RWPE1 (cell line): ENCODE results near the gene FAM174B.

ENCODE experiments used
- CTCF ChIA-PET: fragments of 350-600 bp; sonication (Branson Sonifier 250); formaldehyde crosslinking; extraction: SDS; loops from one replicate; lab custom pipeline; 2021; lab: Yijun Ruan, JAX
- POLR2A ChIA-PET: fragments of 400-600 bp; formaldehyde crosslinking; extraction: SDS; loops from one replicate; lab custom pipeline; 2020; ENCODE audit warnings: antibody characterized with exemption; ENCODE audit not compliant: low non-redundant PET; lab: Yijun Ruan, JAX
- DNase-seq: peaks from one replicate; pipeline ENCODE4 v3.0.0; 2012; ENCODE audit warnings: low spot score
- H3K27ac ChIP-seq: fragments of 450-650 bp; 2 replicates; pipeline ENCODE4 v1.5.1; 2017
- TF ChIP-seq, protein P1 (sequence below): fragments of 450-650 bp; conservative IDR thresholded peaks from 2 replicates; pipeline ENCODE4 v1.5.1; 2017; ENCODE audit warnings: low read depth, mild to moderate bottlenecking

FAM174B gene

DNA sequence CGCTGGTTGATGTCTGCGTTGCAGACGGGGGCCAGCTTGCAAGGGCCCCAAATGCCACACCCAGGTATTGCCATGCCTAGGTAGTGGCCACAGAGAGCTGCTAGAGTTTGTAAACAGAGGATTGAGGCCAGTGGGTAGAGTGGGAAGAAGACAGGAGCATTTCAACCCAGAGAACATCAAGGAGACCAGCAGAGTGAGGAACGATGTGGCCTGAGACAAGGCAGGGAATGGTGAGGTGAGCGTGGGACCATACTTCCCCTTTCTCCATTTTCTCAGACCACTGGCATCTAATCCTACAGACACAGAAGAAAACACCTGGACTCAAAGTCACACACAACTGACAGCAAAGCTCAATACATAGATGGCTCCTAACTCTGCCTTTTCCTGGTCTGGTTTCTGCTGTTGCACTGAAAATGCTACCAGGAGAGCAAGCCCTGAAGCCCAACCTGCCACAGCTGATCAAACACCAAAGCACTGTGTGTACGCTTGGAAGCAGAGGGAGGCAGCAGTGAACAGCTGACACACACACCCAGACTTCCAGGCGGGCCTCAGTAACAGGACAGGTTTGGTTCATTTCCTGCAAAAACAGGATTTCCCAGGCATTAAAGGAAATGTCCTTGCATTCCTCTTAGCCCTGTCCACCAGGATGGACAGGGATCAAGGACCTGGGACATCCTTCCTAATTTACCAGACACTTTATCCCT is 1.6 kb downstream of the FAM174B start:
- TF ChIP-seq, protein P1, sequence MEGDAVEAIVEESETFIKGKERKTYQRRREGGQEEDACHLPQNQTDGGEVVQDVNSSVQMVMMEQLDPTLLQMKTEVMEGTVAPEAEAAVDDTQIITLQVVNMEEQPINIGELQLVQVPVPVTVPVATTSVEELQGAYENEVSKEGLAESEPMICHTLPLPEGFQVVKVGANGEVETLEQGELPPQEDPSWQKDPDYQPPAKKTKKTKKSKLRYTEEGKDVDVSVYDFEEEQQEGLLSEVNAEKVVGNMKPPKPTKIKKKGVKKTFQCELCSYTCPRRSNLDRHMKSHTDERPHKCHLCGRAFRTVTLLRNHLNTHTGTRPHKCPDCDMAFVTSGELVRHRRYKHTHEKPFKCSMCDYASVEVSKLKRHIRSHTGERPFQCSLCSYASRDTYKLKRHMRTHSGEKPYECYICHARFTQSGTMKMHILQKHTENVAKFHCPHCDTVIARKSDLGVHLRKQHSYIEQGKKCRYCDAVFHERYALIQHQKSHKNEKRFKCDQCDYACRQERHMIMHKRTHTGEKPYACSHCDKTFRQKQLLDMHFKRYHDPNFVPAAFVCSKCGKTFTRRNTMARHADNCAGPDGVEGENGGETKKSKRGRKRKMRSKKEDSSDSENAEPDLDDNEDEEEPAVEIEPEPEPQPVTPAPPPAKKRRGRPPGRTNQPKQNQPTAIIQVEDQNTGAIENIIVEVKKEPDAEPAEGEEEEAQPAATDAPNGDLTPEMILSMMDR: no peak
- no peak overlapping the region for H3K27ac ChIP-seq
- CTCF ChIA-PET: interaction anchor here (0.6 kb wide), 2 partner anchors 11 to 563 kb away, joined by 4 read pairs; no protein-coding TSS in a partner anchor
- POLR2A ChIA-PET: no interaction called here
- DNase-seq: no peak

DNA sequence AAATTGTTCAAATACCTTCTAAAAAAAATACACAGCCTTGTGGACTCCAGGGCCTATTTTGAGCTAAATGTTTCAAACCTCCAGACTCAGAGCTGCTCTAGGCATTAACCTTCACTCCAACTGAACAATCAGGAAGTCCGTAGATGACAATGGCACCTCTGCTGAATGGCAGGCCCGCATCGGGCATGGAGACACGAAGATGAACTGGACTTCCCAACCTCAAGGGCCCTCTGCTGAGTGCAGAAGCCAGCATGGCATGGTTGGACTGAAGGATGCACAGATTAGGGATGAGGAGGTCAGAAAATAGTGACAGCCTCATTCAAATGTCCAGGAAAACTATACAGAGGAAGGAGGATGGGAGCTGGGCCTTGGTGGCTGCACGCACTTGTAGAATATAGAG is 2.2 kb downstream of the FAM174B start:
- DNase-seq: no peak
- POLR2A ChIA-PET: no interaction called here
- CTCF ChIA-PET: interaction anchor here (0.6 kb wide), 2 partner anchors 10 to 564 kb away, joined by 4 read pairs; no protein-coding TSS in a partner anchor
- H3K27ac ChIP-seq: no peak overlapping the region
- TF ChIP-seq, protein P1: no peak

DNA sequence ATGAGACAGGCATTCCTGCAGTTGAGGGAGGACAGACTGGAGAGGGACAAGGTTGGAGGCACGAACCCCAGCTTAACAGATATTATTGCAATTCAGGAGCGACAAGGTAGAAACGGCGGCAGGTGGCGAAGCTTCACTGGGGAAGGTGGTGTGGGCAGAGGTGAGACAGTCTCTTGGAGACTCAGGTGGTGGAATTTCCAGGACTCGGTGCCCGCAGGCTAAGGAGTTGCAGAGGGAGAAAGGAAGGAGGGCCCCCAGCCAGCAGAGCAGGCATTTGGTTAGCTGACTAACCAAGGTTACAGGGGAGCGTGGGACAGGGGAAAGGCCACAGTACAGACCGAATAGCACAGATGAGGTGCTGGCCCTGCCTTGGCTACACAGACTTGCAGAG is 3.0 kb downstream of the FAM174B start:
- TF ChIP-seq, protein P1: no peak
- ChIA-PET POLR2A (no interaction called here), CTCF (no interaction called here)
- H3K27ac ChIP-seq: no peak overlapping the region
- no peak for DNase-seq

DNA sequence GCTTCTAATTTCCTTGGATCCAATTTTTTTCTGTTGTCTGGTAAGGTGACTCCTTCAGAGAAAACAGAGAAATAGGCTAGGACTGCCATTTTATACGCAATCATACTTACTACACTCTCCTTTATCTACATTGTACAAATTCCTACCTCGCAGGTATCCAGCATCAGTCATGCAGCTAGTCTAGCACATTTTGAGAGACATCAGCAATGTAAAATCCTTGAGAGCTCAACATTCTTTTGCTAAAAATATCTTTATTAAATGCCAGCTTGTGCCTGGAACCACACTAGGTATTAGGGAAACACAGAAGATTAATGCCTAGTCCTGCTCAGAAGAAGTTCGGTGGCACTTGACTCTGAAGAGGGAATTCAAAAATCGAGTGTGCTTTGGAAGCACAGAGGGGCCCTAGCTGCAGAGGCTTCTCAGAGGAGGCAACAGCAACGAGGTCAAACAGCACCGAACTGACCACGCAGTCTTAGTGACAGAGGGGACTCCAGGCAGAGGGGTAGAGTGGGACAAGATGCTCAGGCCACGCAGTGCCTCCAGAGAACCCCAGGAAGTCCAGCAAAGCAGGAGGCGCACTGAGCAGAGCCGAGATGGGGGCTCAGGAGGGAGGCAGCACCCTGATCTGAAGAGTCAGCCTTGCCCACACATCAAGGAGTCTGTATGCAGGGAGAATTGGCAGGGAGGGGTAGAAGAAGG is 3.5 kb downstream of the FAM174B start:
- H3K27ac ChIP-seq: no peak overlapping the region
- no peak for DNase-seq
- POLR2A ChIA-PET: no interaction called here
- CTCF ChIA-PET: no interaction called here
- TF ChIP-seq, protein P1: no peak

DNA sequence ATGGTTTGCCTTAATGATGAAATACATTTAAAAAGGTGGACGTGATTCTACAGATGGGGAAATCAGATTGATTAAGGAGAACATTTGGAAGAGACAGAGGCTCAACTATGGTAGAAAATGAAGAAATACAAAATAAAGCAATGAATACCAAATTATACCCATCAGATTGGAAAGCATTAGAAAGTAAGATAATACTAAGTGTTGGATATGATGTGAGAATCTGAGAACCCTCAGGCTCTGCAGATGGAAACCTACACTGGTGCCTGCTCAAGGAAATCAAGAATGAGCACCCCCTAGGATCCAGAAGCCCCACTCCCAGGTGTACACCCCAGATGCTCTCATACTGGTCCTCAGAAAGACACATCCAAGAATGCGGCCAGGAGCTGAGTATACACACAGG is 4.6 kb downstream of the FAM174B start:
- TF ChIP-seq, protein P1: no peak
- POLR2A ChIA-PET: no interaction called here
- CTCF ChIA-PET: interaction anchor here (0.6 kb wide), 1 partner anchor 105 kb away, joined by 3 read pairs; no protein-coding TSS in a partner anchor
- no peak overlapping the region for H3K27ac ChIP-seq
- no peak for DNase-seq

DNA sequence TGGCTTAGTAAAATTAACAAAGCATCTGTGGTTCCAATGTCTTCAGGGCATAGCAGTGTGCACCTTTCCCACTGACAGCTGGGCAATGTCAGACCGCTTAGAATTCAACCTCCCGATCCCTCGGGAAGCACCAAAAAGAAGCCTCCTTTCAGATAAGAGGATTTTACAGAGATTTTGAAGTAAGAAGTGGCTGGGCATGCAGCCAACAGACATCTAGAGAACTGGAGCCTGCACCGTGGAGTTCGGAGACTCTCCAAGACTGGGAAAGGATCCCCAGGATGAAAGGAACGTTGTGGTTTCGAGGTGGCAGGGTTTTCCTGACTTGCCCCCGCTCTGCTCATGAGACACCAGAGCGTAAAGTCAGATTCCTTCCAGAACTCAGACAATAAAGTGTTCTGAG is 5.3 kb downstream of the FAM174B start:
- POLR2A ChIA-PET: no interaction called here
- TF ChIP-seq, protein P1: no peak
- no peak overlapping the region for H3K27ac ChIP-seq
- CTCF ChIA-PET: no interaction called here
- no peak for DNase-seq
